ENCODE results near the gene C6orf120.

GRCh38 chr6:169664227-169664626 is 37.7 kb upstream of the C6orf120 start:
- TF ChIP-seq CTCF (conservative IDR thresholded peaks at IDR 0.05 in 1 of 2, IDR thresholded peaks at IDR 0.05 in 1 of 2; ENCODE audit: extremely low read depth in 1 of 2, insufficient read depth in 1 of 2, low read depth in 1 of 2, low read length in 2 of 2) (no peak), EZH2 (IDR thresholded peaks at IDR 0.05; ENCODE audit: borderline replicate concordance, low read length) (no peak)
